Measurements from ENCODE around the gene ZBTB49.
A peak's percentile ranks its signal among the peaks of the same experiment; 100 is the strongest.

- no peak for TF ChIP-seq BHLHE40 (IDR thresholded peaks at IDR 0.05; ENCODE audit: borderline replicate concordance)
- no peak for TF ChIP-seq ARNT (IDR thresholded peaks at IDR 0.05)
- peak; percentile 59 for TF ChIP-seq PKNOX1 (IDR thresholded peaks at IDR 0.05)
Measured at GRCh38 chr4:4260185-4260751, 29.8 kb upstream of the ZBTB49 start.
